HG03039 (cell line): ENCODE results near the gene PHACTR3.

ENCODE experiments used
- ATAC-seq: cut with Tn5 transposase; IDR thresholded peaks from one replicate; pipeline ENCODE4 v1.9.1; 2021; ENCODE audit warnings: mild to moderate bottlenecking, moderate library complexity; ENCODE audit not compliant: unreplicated experiment

The PHACTR3 gene

DNA sequence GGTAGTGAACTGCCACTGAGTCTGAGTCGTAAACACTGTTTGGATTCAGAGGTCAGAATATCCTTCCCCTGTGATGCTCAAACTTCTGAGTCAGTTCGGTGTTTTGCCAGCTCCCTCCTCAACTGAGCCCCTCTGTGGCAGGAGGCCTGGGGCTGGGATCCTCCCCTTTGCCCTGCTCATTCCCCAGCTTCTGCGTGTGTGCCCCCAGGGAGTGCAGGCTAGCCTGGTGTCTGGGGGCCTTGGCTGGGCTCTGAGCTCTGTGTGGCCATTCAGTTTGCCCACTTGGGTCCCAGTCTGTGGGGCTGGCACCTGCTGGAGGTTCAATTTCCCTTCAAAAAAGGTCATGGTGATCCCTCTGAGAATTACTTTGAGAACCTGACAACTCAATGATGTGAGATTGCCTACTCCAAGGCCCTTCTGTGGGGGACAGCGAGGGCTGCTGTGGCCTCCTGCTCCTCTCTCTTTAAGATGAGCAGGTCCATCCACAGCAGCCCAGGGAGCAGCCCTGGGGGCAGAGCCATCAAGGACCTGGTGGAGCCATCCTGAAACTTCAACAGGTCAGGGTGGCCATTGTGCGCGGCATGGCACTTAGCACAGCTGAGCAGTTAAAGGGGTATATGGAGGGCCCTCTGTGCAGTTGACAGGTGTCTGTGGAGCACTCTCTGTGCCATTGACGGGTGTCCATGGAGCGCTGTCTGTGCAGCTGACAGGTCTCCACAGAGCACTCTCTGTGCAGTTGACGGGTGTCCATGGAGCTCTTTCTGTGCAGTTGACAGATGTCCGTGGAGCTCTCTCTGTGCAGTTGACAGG is 181.9 kb downstream of the PHACTR3 start:
- no peak for ATAC-seq

DNA sequence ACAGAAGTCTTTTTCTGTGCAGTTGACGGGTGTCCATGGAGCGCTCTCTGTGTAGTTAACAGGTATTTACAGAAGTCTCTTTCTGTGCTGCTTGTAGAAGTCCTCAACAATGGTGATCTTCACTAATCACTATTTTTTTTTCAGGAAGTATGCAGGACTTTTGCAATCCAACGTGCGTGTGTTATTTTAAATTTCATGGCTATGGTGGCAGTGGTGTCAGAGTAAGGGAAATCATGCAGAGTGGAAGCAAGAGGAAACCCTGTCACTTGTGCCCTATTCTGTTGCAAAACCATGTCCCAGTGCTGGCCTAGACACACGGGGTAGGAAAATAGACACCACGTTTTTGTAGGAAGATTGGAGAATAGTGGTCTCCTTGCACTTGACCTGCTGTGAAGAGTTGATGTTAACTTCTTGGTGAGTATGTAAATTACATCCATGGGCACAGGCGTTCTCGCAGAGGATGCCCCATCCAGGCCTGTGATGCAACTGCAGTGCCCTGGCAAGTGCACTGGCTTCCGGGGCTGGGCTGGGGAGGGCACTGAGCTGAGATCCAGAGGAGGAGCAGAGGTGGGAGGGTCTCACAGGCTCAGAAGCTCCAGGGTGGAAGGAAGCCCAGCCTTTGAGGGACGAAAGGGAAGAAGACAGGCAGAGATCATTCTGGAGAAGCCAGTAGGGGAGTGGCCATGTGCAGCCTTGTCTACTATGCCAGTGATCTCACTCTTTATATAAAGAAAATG is 182.6 kb downstream of the PHACTR3 start:
- ATAC-seq = no peak

DNA sequence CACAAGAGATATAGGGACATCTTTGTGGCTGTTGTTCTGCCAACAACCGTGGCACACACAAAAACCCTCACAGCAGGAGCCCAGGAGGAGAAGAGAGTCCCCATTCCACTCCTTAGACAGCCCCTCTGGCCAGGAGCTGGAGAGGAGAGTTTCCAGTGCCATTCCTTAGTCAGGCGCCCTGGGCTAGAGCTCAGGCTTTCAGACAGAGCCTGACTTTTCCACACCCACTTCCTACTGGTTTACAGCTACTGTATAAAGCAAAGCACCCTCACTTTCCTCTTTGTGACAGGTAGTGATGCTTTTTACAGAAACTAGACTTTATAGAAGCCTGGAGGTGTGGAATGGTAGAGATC is 183.2 kb downstream of the PHACTR3 start:
- ATAC-seq = no peak

DNA sequence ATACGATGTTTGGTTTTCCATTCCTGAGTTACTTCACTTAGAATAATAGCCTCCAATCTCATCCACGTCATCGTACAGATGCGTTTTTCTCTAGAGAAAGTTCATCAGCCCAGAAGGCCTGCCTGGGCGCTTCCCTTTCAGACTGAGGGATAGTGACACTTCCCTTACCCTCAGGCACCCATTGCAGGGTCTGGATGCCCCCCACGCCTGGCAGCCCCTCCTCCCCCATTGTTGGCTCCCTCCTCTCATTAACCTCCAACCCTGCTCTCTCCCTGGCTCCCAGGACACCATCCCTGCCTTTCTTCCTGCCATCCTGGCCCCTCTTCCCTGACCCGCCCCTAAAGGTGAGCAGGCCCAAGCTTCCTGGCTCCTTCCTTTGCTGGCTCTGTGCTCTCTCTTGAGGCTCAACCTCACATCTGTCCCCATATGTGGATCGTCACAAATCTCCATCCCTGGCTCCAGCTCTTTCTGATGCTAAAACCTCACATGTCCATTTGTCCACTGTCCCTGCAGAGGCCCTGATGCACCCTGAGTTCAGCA is 183.9 kb downstream of the PHACTR3 start:
- no peak for ATAC-seq

DNA sequence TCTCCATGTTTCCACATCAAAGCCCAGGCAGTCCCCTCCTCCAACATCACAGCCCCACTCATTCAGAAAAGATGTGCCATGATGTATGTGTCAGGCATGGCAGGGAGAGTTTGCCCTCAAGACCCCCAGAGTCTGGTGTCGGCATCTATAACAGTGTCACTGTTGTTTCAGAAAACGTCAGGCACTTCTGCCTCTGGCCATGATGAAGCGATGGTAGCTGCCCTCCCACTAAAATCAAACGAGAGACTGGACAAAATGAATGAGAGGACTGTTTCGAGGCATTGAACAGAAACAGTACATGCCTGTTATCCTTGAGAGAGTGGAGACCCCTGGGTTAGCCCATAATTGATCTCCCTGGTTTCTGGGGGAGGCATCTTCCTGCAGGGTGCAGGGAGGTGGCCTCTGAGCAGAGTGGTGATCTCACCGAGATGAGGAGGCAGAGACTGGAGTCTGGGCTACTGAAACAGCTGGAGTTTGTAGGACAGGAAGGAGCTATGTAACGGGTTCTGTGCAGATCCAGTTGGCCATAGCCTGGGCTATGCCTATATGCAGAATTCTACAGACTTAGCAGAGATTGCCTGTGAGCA is 184.6 kb downstream of the PHACTR3 start:
- ATAC-seq = no peak

DNA sequence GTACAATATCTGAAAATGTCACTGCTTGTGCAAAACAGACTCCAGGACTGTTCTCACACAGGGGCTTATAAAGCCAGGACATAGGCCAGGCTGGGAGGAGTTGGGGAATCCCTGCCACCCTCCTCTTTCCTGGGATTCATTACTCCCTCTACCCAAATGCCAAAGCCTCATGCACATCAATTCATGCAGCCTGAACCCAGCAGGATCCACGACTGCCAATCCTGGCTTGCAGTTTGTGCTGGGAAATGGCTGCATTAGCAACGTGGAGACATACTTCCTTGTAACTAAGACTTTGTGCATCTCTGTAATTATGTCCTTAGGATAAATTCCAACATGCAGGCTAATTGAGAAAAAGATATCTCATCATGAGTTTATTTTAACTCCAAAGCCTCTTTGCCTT is 185.3 kb downstream of the PHACTR3 start:
- no peak for ATAC-seq

DNA sequence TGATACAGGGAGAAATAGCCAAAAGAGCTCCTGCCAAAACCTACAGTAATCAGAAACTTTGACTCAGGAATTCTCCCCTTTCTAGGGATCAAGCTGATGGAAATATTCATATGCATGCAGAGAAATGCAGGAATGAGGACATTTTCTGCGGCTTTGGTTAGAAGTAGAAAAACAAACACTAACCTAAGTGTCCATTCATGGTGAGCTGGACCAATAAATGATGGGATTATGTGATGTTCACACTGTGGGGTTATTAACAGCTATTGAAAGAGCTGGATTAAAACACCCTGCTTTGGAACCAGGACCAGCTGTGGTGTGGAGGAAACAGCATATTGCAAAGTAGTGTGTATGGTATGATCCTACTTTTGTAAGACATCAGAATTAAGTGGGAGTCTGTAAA is 186.0 kb downstream of the PHACTR3 start:
- no peak for ATAC-seq

DNA sequence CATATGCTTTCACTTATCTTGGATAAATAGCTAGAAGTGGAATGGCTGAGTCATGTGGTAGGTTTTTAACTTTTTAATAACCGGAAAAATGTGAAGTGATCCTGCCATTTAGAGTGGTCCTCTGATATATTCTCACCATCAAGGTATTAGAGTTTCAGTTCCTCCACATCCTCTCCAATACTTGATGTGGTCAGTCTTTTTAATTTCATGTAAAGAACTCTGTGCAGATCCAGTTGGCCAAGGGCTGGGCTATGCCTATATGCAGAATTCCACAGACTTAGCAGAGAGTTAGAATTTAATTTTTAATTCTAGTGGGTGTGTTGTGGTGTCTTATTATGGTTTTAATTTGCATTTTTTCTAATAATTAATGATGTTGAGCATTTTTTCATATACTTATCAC is 188.0 kb downstream of the PHACTR3 start:
- no peak for ATAC-seq

DNA sequence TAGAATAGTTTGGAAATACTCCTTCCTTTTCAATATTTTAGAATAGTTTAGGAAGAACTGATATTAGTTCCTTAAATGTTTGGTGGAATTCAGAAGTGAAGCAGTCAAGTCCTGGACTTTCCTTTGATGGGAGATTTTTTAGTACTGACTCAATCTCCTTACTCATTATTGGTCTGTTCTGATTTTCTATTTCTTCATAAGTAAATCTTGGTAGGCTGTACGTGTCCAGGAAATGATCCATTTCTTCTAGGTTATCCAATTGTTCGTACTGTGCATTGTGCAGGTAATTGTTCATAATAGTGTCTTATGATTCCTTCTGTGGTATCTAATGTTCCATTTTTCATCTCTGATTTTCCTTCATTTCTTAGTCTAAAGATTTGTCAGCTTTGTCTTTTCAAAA is 190.2 kb downstream of the PHACTR3 start:
- ATAC-seq = no peak

DNA sequence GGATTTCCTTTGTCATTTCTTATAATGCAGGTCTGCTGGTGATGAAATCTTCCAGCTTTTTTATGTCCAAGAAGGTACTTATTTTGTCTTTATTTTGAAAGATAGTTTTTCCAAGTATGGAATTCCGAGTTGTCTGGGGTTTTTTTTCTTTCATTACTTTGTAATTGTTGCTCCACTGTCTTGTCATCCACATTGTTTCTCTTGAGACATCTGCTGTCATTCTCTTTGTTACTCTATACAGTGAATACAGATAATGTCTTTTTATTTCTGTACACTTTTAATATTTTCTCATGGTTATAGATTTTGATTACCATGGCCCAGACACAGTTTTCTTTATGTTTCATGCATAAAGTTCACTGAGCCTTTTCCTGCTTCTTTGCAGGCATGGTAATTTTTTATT is 196.0 kb downstream of the PHACTR3 start:
- no peak for ATAC-seq

DNA sequence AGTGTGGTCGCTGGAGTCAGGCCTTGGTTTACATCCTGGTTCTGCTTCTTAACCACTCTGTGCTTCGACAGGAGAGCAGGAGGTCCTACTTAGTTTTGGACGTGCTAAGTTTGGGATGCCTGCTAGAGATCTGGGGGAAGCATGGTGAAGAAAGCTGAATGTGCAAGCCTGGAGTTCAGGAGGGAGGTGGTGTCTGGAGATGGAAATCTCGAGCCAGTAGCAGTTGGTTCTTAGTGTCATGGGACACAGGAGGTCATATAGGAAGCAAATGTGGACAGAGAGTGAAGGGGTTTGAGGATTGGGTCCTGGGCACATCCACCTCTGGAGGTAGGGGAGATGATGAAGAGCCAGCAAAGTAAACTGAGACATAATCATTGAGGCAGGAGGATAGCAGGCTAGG is 197.7 kb downstream of the PHACTR3 start:
- ATAC-seq = no peak

DNA sequence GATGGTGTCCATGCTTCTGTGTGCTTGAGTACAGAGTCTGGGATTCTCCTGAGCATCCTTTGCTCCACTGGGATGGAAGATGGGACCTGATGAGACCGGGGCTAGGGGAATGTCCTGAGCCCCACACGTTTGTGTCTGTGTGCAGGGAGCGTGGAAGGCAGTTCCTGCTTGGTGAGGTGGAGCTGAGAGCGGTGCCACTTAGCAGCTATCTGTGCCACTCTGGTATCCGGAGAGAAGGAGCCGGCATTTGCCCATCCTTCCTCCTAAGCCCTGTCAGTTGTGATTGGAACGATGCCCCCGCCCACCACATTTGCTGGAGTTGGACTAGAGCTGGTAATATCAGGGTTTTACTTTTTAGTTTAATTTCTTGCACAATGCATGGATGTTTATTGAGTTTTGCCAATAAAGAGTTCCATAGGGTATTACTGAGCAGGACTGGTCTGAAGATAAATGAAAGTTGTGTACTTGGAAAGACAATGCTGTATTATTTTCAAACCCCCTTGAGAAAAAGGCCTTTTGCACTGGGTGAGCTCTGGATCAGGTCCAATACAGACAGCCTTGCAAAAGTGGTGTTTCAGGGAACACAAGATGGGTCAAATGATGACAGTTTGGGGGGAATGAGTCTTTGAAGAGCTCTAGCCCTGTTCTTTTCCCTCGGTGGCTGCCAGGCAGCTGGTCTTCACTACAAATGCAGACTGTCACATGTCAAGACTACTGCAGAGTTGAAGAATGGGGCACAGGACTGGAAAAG is 198.3 kb downstream of the PHACTR3 start:
- no peak for ATAC-seq

DNA sequence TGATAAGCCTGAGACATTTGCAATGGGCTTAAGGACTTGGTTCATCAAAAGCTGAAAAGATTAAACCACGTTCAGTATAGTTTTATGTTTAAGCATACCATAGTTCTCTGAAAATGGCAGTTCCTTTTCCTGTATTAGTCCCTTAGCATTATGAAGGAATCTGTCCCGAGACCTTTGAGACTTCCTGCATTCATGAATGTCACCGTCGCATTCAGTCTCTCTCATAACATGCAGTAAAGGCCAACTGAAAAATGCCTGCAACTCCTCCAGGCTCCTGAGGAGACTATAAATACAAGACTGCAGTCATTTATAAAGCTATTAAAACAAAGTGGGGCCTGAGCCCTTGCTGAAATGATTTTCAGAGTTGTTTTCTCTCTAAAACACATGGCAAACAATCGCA is 200.0 kb downstream of the PHACTR3 start:
- ATAC-seq = no peak

DNA sequence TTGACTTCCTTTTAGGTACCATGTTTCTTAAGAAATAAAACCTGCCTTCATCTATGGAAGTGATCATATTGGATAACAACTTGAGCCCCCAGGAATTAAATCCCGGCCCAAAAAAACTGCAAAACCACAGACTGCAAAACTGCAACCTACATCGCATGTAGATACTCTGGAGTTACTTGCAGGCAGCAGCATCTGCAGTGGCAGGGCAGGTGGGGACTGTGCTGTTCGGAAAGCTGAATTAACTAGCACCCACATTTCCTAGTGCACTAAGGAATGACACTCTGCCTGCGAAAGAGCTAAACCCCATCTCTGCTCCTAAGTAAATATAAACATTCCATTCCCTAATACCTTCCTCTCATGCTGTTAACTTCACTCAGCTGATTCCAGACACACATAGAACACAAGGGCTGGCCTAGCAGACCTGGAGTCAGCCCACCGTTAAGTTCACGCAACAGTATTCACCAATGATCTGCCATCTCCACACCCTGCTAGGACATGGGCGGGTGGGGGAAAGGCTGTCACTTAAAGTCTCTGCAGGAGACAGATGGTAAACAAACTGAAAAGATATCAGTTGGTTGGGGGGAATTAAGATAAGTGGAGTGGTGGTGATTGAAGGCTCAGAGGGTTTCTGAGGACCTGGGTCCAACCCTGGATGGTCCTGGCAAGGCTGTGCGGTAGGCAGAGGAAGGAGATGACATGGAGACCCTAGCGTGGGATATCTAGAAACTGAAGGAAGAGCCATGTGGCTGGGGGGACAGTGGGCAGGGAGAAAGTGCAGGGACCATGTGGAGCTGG is 200.7 kb downstream of the PHACTR3 start:
- no peak for ATAC-seq

DNA sequence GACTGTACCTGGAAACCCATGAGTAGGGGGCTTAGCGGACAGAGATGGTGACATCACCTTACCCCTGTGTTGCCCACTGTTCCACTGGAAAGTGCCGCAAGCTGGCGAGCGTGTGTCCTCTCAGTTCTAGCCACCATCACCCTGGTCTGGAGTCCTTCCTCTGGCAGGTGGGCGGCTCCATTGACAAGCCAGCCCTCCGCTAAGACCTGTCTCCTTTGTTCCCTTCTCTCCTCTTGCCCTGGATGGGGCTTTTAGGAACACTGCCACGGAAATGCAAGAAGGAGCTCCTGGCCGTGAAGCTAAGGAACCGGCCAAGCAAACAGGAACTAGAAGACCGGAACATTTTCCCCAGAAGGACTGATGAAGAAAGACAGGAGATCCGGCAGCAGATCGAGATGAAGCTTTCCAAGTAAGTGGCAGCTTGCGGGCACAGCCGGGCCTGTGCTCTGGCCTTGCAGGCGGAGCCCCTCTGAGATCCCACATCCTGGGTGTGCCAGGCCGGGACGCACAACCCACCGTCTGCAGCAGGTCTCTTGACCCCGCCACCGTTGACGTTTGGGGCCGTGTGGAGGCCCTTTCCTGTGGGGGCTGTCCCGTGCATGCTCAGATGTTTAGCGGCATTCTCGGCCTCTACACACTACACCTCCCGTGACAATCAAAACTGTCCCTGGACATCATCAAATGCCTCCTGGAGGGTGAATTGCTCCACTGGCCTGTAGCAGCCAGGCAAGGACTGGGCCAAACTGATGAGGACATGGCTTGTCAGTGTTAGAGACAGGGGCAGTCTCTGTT is 201.6 kb downstream of the PHACTR3 start:
- no peak for ATAC-seq

DNA sequence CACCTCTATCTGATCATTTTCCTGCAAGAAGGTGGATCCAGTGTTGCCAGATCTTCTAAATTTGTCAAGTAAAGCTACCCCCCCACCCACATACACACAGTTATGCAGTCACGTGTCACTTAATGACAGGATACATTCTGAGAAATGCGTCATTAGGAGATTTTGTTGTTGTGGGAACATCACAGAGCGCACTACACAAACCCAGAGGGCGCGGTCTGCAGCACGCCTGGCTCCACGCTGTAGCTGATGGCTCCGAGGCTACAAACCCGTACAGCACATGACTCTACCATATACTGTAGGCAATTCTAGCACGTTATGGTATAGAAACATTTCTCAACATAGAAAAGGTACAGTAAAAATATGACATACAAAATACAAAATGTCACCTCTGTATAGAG is 202.2 kb downstream of the PHACTR3 start:
- ATAC-seq = no peak

DNA sequence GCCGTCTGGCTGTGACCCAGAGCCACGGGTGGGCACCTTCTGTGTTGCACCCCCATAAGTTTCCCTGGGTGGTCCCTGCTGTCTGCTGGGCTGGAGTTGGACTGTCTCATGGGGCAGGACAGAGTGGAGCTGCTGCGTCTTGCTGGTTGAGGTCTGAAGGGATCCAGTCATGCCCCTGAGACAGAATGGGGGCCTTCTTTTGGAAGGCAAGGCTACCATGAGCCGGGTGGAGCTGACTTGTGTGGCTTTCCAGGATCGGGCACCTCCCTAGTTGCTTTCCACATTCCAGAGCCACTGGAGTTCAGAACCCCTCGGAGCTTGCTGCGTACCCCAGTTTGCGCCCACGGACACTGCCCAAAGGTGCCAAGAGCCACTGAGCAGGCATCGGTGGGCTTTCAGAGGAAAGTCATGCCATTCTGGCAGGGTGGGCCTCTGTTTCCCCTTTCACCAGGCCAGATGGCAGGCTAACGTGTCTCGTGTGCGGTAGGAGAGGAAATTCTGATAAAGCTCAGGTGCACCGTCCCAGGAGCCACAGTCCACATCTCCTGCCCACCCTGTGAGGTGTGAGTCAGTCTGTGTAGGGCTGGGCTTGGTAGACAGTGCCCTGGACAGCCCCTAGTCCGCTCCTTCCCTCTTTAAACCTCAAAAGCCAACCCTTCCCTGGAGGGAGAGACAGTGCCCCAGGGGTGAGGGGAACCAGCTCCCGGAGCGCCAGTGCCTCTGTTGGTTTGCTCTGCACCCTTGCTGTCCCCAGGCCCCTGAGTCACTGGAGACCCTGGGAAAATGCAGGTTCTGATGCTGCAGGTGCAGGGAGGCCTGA is 203.8 kb downstream of the PHACTR3 start:
- no peak for ATAC-seq

DNA sequence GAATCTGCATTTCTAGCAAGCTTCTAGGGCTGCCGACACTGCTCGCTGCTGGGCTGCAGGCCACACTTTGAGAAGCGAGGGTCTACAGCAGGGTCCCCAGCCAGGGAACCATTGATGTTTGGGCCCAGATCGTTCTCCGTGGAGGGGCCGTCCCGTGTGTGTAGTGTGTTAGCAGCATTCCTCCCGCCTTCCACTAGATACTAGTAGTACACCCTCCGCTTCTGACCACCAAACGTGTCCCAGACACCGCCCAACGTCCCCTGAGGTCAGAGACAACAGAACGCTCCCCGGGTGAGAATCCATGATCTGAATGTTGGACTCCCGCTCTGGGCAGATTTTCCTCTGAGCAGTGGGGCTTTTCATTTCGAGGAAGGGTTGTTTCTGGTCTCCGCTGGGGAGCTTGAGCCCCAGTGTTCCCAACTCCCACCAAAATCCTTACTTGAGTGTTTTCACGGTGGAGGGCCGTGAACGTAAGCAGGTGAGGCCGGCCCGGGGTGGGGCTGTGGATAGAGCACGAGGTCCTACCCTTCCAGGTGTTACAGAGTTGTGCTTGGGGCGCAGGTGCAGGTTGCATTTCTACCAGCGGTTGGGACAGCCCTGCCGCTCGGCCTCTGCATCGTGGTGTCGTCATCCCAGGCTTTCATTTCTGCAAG is 204.5 kb downstream of the PHACTR3 start:
- ATAC-seq = no peak
